Stomach (tissue), 9 donors: ENCODE data around the gene CELA2B. TPM values are rescaled to one million over a fixed set of nuclear protein-coding genes. Genes with fewer than 3 reads are reported as not detected.
"Not testable (repeated sequence)": the region's sequence is repeated elsewhere in the genome, so short reads cannot be mapped to it uniquely, and the experiment has no call there.

ENCODE experiments used
- DNase-seq, 2 donors: peaks; one replicate each; pipeline versions ENCODE4 v3.0.0 to v3.0.0-alpha.2; 2013 to 2019
- H3K27ac ChIP-seq, 5 donors: fragments of 200-600 bp in 4 of 5; sonication (generic) in 4 of 5; one replicate each; pipeline ENCODE4 v1.5.1; 2013 to 2019; ENCODE audit warnings: mild to moderate bottlenecking in 1 of 5, moderate library complexity in 1 of 5
- H3K27me3 ChIP-seq, 3 donors: fragments of 200-600 bp; sonication (generic); one replicate each; pipeline ENCODE4 v1.5.1; 2017 to 2019; ENCODE audit warnings: mixed run types in 1 of 3
- H3K36me3 ChIP-seq, 4 donors: fragments of 200-600 bp; sonication (generic); 1 replicate in 3 of 4; 2 replicates in 1 of 4; pipeline ENCODE4 v1.5.1; 2016 to 2019
- H3K4me1 ChIP-seq, 4 donors: fragments of 200-600 bp; sonication (generic); one replicate each; pipeline ENCODE4 v1.5.1; 2016 to 2019
- H3K4me3 ChIP-seq, 4 donors: fragments of 200-600 bp; sonication (generic) in 3 of 4; one replicate each; pipeline ENCODE4 v1.5.1; 2016 to 2019; ENCODE audit warnings: mild to moderate bottlenecking in 1 of 4
- H3K9me3 ChIP-seq, 4 donors: fragments of 200-600 bp; sonication (generic); one replicate each; pipeline ENCODE4 v1.5.1; 2016 to 2019
- EP300 ChIP-seq: sonication (generic); formaldehyde crosslinking; IDR thresholded peaks from one replicate; pipeline ENCODE4 v1.6.1; 2017; ENCODE audit warnings: antibody characterized with exemption
- POLR2A ChIP-seq, 4 donors: fragments of 450-650 bp; IDR thresholded peaks; one replicate each; pipeline ENCODE4 v1.6.1; 2016; ENCODE audit warnings: antibody characterized with exemption in 4 of 4, control low read depth in 2 of 4, mild to moderate bottlenecking in 1 of 4, moderate library complexity in 1 of 4
- POLR2AphosphoS5 ChIP-seq, 3 donors: sonication (generic); formaldehyde crosslinking; IDR thresholded peaks; one replicate each; pipeline ENCODE4 v1.6.1; 2016; ENCODE audit warnings: antibody characterized with exemption in 3 of 3
- WGBS, 5 donors: extraction: QIAGEN DNeasy Blood & Tissue Kit in 3 of 5; methylation state at CpG; one replicate each; pipeline versions ENCODE4 v1.1.5 to v1.1.7; 2013 to 2018; 5-methylcytosine and 5-hydroxymethylcytosine counted together
- intact Hi-C: fragments of 100-400 bp; cut with DNase I; formaldehyde crosslinking; loops from one replicate; pipeline ENCODE4 v1.15.1; 2023; ENCODE audit warnings: low total_unique reads
- polyA plus RNA-seq, 3 donors: library from polyadenylated mRNA; stranded (reverse); fragments of 200-250 nt; gene quantifications; one replicate each; pipeline ENCODE4 v1.2.3, GENCODE V29; 2013
- total RNA-seq, 5 donors: library from RNA; depleted of rRNA; stranded (reverse); fragments of >200 nt; gene quantifications; one replicate each; pipeline versions ENCODE4 v1.1.0 to v1.2.3, GENCODE V29; 2014 to 2016
- TF ChIP-seq, protein P1 (sequence below), 7 experiments: fragments of 450-650 bp in 4 of 7; fragments of 200-600 bp in 3 of 7; sonication (generic) in 3 of 7; IDR thresholded peaks; one replicate each; pipeline ENCODE4 v1.5.1; 2016 to 2019; ENCODE audit warnings: antibody characterized with exemption in 7 of 7, control low read depth in 2 of 7, mild to moderate bottlenecking in 1 of 7
- donor health status: healthy with polysubstance abuse.
- donor health status: Bipolar disorder and iron deficiency.
- donor health status: healthy.

Gene CELA2B
- total and polyA plus RNA-seq, 8 donors, result not detected

DNA sequence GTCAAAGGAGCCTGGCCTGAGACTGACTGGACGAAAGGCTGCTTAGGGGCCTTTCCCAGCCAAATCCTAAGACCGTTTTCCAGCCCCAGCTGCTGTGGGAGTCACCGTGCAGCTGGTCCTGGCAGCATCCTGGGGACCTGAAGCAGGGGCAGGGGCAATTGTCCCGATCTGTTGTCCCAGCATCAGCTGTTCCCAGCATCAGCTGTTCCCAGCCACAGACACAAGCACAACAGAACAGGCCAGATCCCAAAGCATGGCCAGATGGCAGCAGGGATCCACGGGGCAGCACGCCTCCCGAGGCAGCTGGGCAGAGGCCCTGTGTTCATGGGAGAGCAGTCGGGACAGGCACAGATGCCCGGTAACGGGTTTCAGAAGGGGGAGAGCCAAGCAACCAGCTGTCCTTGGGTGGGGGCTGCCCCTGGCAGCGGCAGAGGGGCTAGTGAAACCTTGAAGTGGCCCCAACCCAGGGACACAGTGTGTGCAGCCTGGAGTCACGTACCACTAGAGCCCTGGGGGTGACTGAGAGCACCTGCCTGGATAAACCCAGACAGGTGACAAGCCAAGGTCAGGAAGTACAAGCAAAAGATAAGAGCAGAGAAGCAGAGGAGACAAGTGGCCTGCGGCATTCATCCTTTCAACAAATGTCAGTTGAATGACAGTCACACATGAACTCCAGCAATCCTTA, 13.3 kb downstream of the CELA2B start:
- Histone ChIP-seq H3K27ac (no peak overlapping the region), H3K4me3 (no peak overlapping the region), H3K36me3 (peaks cover 13 to 62% (median 51%) of the 10 kb centered on the region in 4 donors), H3K27me3 (no peaks in the 10 kb centered on the region), H3K9me3 (no peaks in the 10 kb centered on the region), H3K4me1 (no peaks in the 10 kb centered on the region)
- 72 to 84% (median 79%) methylated on average over 10 to 13 of the region's 13 CpGs for WGBS, 5 donors
- TF ChIP-seq POLR2AphosphoS5 (IDR thresholded peaks at IDR 0.05), result no peak
- TF ChIP-seq, protein P1, sequence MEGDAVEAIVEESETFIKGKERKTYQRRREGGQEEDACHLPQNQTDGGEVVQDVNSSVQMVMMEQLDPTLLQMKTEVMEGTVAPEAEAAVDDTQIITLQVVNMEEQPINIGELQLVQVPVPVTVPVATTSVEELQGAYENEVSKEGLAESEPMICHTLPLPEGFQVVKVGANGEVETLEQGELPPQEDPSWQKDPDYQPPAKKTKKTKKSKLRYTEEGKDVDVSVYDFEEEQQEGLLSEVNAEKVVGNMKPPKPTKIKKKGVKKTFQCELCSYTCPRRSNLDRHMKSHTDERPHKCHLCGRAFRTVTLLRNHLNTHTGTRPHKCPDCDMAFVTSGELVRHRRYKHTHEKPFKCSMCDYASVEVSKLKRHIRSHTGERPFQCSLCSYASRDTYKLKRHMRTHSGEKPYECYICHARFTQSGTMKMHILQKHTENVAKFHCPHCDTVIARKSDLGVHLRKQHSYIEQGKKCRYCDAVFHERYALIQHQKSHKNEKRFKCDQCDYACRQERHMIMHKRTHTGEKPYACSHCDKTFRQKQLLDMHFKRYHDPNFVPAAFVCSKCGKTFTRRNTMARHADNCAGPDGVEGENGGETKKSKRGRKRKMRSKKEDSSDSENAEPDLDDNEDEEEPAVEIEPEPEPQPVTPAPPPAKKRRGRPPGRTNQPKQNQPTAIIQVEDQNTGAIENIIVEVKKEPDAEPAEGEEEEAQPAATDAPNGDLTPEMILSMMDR (IDR thresholded peaks at IDR 0.05), result no peak
- no peak for TF ChIP-seq POLR2A (IDR thresholded peaks at IDR 0.05)
- TF ChIP-seq EP300, result no peak
- intact Hi-C loops, result no loop called here
- peak in 1 of 2 donors; percentile 43 for DNase-seq

DNA sequence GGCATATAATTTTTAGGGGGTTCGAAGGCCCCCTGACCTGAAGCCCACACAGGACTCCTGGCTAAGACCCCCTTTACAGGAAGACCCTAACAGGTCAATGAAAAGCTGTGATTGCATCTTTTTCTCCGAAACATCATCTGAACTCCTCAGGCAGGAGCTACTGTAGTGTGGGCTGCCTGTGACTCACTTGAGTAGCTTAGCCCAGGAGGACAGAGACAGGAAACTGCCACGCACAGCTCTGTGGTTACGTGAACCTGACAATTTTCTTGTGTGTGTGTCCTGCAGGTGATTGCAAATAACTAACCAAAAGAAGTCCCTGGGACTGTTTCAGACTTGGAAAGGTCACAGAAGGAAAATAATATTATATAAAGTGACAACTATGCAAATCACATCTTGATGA, 15.1 kb downstream of the CELA2B start:
- H3K27me3 ChIP-seq, H3K4me1 ChIP-seq, intact Hi-C loops, H3K4me3 ChIP-seq, H3K27ac ChIP-seq, H3K9me3 ChIP-seq, DNase-seq: not testable (repeated sequence)
- 87 to 96% (median 92%) methylated on average over 4 of the region's 4 CpGs for WGBS, 5 donors
- peaks cover 18 to 68% (median 60%) of the 10 kb centered on the region in 4 donors for H3K36me3 ChIP-seq

DNA sequence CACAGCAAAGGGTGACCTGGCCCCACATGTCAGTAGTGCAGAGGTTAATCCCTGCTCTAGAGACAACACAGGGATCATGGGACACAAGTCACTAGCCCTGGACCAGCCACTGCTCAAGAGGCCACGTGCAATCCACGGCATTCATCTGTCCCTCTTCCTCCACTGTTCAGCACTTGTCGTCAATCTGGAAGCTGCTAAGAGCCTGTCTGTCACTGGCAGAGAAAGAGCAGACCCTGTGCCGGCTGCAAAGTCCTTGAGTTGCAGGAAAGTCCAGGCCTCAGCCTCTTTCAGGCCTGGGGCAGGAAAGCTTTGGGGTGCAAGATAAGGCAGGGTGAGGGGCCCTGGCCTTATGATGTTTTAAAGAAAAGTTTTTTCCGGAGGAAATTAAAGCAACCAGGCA, 16.7 kb downstream of the CELA2B start:
- no peak for DNase-seq
- H3K4me3 ChIP-seq, result no peak overlapping the region
- WGBS, 5 donors, result 64 to 86% (median 81%) methylated on average over 5 of the region's 5 CpGs
- H3K36me3 ChIP-seq, result peaks cover 18 to 65% (median 63%) of the 10 kb centered on the region in 4 donors
- no peaks in the 10 kb centered on the region for H3K9me3 ChIP-seq
- H3K4me1 ChIP-seq, result no peaks in the 10 kb centered on the region
- TF ChIP-seq, protein P1 (IDR thresholded peaks at IDR 0.05), result no peak
- TF ChIP-seq POLR2AphosphoS5 (IDR thresholded peaks at IDR 0.05) (no peak), POLR2A (IDR thresholded peaks at IDR 0.05) (no peak), EP300 (no peak)
- intact Hi-C loops, result no loop called here
- no peak overlapping the region for H3K27ac ChIP-seq
- no peaks in the 10 kb centered on the region for H3K27me3 ChIP-seq

DNA sequence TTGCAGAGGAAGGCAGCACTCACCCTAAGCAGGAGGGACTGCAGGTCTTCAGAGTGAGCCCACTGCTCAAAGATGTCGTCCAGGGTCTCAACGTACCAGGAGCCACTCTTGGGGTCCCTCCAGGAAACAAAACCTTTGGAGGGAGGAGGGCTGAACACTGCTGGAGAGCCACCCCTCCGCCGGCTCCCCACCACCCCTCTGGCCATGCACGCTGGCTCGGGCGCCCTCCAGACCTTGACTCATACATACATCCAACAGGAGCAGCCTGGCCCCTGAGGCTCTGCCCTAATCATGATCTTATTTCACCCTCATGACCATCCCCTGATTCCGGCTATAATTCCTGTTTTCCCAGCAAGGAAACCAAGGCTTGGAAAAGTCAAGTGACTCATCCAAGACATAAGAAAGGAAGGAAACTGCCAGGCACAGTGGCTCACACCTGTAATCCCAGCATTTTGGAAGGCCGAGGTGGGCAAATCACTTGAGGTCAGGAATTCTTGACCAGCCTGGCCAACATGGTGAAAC, 18.0 kb downstream of the CELA2B start:
- intact Hi-C loops, result no loop called here
- Histone ChIP-seq H3K9me3 (no peaks in the 10 kb centered on the region), H3K4me1 (no peaks in the 10 kb centered on the region), H3K4me3 (no peak overlapping the region), H3K27me3 (no peaks in the 10 kb centered on the region), H3K27ac (no peak overlapping the region), H3K36me3 (peaks cover 18 to 65% (median 64%) of the 10 kb centered on the region in 4 donors)
- WGBS, 5 donors, result 87 to 98% (median 96%) methylated on average over 9 of the region's 9 CpGs
- DNase-seq, result no peak
- TF ChIP-seq EP300 (no peak), POLR2AphosphoS5 (IDR thresholded peaks at IDR 0.05) (no peak)

DNA sequence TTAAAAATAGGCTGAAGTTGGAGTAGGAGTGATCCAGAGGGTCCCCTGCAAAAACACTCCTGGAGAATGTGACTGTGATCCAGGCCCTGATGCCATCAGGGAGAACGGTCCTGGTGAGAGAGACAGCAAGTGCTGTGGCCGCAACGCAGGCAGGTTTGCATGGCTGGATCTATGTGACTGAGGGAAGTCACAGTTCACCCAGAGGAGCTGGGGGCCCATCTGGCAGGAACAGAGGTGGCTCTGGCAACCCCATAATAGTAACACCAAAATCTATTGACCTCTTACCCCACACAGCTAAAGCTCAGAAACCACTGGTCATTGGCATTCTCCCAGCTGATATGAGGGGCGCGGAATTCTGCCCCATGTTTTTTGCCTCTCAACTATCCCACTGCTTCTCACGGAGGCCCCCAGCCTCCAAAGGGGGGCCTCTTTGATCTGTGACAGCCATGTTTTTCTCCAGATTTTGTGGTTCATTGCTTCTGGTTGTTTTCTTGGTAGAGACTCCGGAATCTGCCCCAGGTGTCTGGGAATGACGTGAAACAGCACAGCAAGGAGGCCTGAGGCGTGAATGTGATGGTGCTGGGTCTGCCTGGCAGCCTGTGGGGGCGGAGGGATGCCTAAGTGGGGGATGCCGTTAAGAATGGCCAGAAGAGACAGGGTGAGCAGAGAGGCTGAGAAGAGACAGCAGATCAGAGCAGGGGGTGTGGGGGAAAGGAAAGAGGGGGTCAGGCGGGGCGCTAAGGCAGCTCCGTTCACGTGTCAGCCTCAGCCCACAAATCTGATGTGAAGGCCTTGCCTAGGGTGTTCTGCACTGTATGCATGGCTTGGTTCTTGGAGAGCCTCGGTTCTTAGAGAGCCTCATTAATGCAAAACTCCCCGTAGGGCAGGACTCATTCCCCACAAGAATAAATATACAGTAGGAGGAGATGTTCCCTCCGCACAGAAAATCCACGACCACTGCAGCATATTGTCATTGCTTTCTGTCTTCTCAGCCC, 24.6 kb downstream of the CELA2B start:
- 76 to 84% (median 78%) methylated on average over 19 of the region's 19 CpGs for WGBS, 5 donors
- no peak for DNase-seq
- no peak overlapping the region for H3K4me3 ChIP-seq
- H3K27me3 ChIP-seq, result no peaks in the 10 kb centered on the region
- peaks cover 12 to 67% (median 64%) of the 10 kb centered on the region in 4 donors for H3K36me3 ChIP-seq
- H3K4me1 ChIP-seq, result peaks cover 0 to 6% (median 0%) of the 10 kb centered on the region in 4 donors
- TF ChIP-seq POLR2AphosphoS5 (IDR thresholded peaks at IDR 0.05), result no peak
- no peak for TF ChIP-seq EP300
- TF ChIP-seq, protein P1 (IDR thresholded peaks at IDR 0.05), result no peak
- TF ChIP-seq POLR2A (IDR thresholded peaks at IDR 0.05), result no peak
- H3K27ac ChIP-seq, result no peak overlapping the region
- H3K9me3 ChIP-seq, result no peaks in the 10 kb centered on the region
- intact Hi-C loops, result loop anchor here (10.0 kb wide), 1 partner anchor 176 kb away; no protein-coding TSS in a partner anchor
